ENCODE data around the gene DOC2B.
"Not testable (repeated sequence)": the region's sequence is repeated elsewhere in the genome, so short reads cannot be mapped to it uniquely, and the experiment has no call there.

DOC2B gene

GRCh38 chr17:187130-187529 lies 5.7 kb upstream of the DOC2B start:
- DNase-seq, result no peak

GRCh38 chr17:185445-186138 lies 4.1 kb upstream of the DOC2B start:
- no peak for DNase-seq

GRCh38 chr17:183021-183420 lies 1.6 kb upstream of the DOC2B start:
- no peak for DNase-seq

GRCh38 chr17:182050-182751 lies 751 bp upstream of the DOC2B start:
- DNase-seq, result no peak

- no peak for DNase-seq
Measured at GRCh38 chr17:180381-181244, 837 bp downstream of the DOC2B start.

GRCh38 chr17:179781-180380 lies 1.6 kb downstream of the DOC2B start:
- DNase-seq, result no peak

- DNase-seq, result no peak
Measured at GRCh38 chr17:179066-179432, 2.4 kb downstream of the DOC2B start.

GRCh38 chr17:178292-179065 lies 3.0 kb downstream of the DOC2B start:
- DNase-seq, result no peak

GRCh38 chr17:177762-178161 lies 3.7 kb downstream of the DOC2B start:
- DNase-seq, result no peak

- no peak for DNase-seq
Measured at GRCh38 chr17:177155-177554, 4.3 kb downstream of the DOC2B start.

GRCh38 chr17:173166-173911 lies 8.1 kb downstream of the DOC2B start:
- no peak for DNase-seq

GRCh38 chr17:172401-172800 lies 9.0 kb downstream of the DOC2B start:
- DNase-seq, result no peak

- DNase-seq, result no peak
Measured at GRCh38 chr17:171871-172270, 9.6 kb downstream of the DOC2B start.

- no peak for DNase-seq
Measured at GRCh38 chr17:170130-170670, 11.2 kb downstream of the DOC2B start.

GRCh38 chr17:168614-169013 lies 12.8 kb downstream of the DOC2B start:
- not testable (repeated sequence) for DNase-seq

GRCh38 chr17:165939-166338 lies 15.5 kb downstream of the DOC2B start:
- no peak for DNase-seq

- no peak for DNase-seq
Measured at GRCh38 chr17:164303-165235, 16.9 kb downstream of the DOC2B start.

GRCh38 chr17:163514-164098 lies 17.8 kb downstream of the DOC2B start:
- no peak for DNase-seq

- no peak for DNase-seq
Measured at GRCh38 chr17:162689-163088, 18.8 kb downstream of the DOC2B start.

- DNase-seq, result no peak
Measured at GRCh38 chr17:161481-161880, 20.0 kb downstream of the DOC2B start.
